Activated CD4-positive, CD25-positive, alpha-beta regulatory T cell treated with anti-CD3 and anti-CD28 coated beads, Interleukin-2, amount 50 U/mL, for 72 hours (primary cell): ENCODE measurements around the gene MRPL44.
A peak's percentile ranks its signal among the peaks of the same experiment; 100 is the strongest.
"Not testable (repeated sequence)": the region's sequence is repeated elsewhere in the genome, so short reads cannot be mapped to it uniquely, and the experiment has no call there.

Experiments
- DNase-seq: peaks from one replicate; pipeline ENCODE4 v3.0.0; 2021

MRPL44 gene

DNA sequence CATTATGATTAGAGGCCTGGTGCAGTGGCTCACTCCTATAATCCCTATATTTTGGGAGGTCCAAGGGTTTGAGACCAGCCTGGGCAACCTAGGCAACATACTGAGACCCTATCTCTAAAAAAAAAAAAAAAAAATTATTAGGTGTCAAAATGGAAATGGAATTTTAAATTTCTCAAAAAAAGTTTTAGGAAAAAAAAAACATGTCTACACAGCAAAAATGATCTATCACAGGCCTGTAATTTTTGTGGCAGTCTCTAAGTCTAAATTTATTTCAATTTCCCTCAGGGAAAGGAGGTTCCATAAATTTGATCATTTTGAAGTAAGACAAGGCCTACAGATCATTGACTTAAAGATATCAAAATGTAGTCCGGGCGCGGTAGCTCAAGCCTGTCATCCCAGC is 16.3 kb downstream of the MRPL44 start:
- DNase-seq = no peak

DNA sequence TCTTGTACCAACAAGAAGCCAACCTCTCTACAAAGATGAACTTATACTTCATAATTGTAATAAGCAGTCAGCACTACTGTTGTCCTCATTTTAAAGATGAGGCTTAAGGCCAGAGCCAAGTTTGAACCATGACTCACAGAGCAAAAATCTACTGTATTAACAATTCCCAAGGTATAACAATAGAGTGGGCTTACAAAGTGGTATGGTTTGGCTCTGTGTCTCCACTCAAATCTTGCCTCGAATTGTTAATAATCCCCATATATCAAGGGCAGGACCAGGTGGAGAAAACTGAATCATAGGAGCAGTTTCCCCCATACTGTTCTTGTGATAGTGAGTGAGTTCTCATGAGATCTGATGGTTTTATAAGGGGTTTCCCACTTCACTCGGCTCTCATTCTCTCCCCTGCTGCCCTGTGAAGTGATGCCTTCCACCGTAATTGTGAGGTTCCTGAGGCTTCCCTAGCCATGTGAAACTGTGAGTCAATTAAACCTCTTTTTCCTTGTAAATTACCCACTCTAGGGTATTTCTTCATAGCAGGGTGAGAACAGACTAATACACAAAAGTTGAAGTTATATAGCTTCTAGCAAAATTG is 19.5 kb downstream of the MRPL44 start:
- DNase-seq = no peak

DNA sequence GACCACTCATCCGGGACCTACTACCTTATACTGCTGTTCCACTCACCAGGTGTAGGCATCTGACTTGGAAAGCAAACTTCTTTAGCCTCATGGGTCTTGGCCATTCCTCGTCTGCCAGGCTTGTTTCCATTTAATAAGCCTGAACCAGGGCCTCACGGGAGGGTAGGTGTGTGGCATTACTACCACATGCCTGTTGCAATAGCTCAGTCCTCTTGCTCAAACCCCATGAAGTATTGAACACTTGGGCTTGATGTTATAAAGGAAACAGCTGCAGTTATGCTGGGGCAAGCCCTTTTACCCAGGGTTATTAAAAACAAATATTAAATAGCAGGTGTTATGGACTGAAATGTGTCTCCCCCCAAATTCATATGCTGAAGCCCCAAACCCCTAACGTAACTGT is 21.2 kb downstream of the MRPL44 start:
- no peak for DNase-seq

DNA sequence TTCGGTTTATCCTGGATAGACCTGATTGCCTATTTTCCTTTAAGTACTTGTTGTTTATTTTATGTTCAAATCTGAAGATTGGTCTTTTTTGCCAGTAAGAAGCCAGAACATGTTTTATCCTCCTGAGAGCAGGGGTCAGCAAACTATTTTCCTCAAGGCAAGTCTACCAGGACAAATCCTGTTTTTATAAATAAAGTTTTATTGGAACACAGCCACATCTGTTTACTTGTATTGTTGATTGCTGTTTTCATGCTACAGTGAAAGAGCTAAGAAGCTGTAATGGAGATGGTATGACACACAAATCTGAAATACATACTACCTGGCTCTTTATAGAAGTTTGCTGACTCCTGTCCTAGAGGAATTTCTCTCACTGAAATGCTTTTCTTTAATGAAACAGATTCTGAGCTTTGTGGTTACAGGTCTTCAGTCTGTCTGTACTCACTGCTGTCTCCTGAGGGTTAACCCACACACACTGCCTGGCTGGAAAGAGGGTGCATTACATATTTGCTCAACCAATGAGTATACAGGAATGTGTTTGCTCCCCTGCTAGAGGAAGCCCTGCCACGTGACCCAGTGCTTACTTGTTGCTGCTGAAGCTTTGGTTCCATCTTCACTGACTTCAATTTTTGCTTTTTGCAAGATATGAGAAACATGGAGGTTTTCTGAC is 22.6 kb downstream of the MRPL44 start:
- no peak for DNase-seq

GRCh38 chr2:223980397-223980735 is 23.1 kb downstream of the MRPL44 start:
- no peak for DNase-seq

DNA sequence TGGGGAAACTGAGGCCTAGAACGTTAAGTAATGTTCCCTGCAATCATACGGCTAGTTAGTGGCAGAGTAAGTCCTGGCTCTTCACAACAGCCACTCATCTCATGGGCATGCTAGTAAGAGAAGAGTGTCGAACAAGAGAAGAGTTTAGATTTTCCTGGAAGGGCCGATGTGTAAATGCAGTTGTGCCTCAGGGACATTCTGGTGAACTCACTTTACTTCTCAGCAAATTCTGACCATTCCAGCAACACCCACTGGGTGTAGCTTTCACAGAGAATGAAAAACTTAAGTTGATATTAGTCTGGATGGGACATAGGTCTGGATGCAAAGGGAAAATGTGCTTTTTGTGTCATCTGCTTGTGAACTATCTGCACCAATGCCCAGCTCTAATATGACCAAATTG is 23.5 kb downstream of the MRPL44 start:
- DNase-seq = no peak

DNA sequence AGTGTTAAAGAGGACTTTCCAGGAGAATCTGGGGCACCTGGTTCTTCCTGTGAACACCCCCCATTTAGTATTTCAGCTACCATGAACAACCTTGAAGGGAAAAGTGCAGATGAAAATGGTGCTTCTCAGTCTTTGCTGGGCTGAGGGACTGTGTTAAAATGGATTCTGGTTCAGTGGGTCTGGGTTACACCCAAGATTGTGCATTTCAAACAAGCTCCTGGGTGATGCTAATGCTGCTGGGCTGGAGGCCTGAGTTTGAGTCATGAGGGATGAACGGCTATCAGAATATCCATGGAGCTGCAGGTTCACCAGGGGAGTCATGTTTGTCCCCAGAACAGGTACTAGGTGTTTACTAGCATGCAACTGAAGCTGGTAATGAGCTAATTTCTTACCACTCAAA is 24.0 kb downstream of the MRPL44 start:
- no peak for DNase-seq

DNA sequence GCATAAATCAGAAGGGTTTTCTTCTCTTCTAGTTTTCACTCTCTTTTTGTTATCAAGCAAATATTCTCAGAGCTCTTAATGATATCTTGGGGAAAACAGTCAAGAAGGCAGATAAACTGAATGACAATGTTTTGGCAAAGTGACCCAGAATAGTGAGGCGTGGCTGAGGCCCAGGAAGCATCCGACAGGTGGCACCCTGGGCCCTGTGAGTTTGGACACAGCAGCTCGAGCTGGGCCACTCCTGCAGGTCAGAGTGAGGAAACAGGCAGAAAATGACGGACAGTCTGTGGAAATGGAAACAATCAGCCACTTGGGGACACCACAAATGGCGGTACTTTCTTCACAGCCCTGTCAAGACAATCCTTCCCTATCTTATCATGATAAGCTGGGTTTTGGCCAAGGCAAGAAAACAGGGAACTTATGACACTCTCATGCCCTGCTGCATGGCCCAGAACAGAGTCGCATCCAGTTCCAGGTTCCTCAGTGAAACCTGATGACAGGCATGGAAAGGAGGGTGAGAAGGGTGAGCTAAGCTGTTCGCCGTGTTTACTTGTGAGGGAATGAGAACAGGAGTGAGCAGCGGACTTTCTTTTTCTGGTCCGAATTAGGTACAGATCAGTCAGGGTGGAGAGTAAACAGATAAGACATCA is 32.1 kb downstream of the MRPL44 start:
- DNase-seq = no peak

DNA sequence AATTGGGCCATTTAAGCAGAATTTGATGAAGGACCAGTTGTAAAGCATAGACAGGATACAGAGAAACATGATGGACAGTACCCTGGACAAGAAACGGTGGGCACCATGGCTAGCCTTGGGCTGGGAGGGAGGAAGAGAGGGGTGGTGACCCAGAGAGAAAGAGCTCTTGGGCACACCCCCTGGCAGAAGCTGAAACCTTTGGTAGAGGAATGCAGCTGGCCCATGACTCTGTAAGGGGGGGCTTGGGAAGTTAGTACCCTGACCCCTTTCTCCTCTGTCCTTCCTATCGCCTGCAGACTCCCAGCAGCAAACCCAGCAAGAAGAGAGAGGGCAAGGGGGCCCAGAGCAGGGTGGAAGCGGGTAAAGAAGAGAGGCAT is 32.6 kb downstream of the MRPL44 start:
- DNase-seq = no peak

DNA sequence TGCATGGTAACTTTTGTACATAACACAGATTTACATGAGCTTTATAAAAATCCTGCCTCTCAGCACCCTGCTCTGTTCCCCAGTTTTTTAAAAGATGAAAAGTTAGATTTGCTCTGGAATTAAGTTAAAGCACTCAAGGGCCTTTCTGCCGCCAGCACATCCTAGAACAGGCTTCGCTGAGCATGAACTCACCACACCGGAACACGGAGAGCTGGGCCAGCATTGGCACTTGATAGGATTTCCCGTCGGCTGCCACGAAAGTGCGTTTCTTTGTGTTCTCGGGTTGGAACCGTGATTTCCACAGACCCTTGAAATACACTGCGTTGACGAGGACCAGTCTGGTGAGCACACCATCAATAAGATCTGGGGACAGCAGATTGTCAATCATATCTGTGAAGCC is 34.3 kb downstream of the MRPL44 start:
- DNase-seq = no peak

DNA sequence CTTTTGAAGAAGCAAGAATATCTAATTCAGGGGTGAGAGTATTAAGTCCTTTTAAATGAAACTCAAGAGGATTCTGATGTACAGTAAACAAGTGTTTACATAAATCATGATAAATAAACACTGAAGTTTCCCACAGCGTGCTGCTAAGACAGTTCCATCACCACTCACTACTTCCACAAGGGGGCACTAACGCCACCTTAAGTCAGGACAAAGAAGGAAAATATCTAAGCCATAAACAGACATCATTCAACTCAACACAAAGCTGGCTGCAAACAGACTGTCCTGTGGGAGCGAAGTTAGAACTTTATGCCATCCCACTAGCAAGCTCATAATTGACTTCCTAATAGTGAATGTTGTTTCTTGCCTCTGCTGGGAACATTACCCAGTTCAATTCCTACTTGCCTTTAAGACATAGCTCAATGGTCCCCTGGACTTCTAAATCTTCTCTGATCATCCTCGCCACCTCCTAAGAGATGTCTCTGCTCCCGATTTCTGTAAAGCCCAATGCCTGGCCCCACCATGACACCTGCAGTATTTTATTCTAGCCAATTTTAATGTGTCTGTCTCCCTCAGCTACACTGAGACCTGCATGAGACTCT is 36.5 kb downstream of the MRPL44 start:
- peak; percentile 48 for DNase-seq

DNA sequence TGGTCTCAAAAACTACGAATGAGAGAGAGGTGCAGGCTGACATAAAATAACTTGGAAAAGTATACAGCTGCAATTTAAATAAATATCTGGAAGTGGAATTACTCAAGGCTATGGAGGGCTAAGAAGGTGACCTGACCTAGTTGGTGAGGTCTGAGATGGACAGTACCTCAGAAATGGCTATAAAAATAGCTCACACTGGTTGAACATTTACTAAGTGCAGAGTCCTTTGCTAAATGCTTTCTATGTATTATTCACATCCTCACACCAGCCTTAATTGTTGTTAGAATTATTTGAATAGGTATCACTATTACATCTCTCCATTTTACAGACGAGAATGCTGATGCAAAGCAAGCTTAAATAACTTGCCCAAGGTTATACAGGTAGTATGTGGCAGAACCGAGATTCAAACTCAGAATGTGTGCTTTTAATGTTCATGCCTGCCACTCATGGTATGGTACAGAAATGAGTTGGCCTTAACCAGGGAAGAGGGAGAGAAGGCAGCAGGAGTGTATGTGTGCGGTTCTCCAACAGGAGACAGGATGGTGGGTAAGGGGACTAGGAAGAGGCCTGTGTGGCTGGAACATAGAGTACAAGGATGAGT is 37.4 kb downstream of the MRPL44 start:
- DNase-seq = no peak

GRCh38 chr2:223995569-223995968 is 38.3 kb downstream of the MRPL44 start:
- DNase-seq = no peak

DNA sequence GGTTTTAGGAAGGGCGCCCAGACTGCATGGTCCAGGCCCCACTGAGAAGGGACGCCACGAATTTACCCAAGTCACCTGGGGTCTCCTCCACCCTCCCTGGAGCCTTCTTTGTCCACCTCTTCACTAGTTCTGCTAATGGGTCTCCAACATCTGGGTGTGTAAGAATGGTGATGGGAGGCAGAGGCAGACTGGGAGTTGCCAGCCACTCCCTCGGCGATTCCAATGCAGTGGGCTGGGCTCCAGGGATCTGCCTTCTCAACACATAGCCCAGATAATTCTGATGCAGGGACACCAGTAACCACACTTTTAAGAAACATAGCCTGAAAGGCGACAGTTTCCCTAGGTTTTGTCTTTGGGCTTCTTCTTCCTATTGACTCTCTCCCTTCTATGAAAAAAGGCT is 39.1 kb downstream of the MRPL44 start:
- DNase-seq = no peak

DNA sequence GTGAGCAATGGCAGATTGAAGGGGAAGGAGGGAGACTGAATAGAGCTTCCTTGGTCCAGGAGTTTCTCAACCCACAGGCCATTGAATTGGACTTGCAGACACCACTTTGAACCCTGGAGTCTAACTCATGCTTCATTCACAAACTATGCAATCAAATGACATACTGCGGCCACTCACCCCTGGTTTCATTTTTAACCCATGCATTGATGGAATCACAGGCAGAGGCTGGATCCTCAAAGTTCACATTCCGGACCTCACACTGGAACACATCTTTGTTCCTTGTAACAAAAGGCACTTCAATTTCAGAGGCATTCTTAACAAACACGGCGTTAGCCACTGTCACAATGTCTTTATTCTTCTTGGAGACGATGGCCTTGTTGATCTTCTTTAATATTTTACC is 40.7 kb downstream of the MRPL44 start:
- no peak for DNase-seq

GRCh38 chr2:223998948-223999347 is 41.7 kb downstream of the MRPL44 start:
- DNase-seq = no peak

DNA sequence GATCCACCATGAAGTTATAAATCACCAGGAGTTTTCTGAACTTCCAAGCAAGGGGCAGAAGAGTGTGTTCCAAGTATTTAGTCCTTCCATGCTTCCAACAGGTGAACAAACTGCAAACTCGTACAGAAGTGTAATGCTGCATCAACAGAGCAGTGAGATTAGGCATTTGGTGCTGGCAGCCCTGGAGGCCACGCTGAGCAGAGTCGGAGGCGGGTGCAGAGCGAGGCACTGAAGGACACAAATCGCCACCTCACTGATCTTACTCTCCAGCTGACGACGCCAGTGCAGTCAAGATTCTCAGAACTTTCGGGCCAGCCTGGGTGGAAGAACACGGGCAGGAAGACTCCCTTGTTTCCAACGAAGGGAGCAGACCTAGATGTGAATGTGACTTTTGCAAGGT is 42.6 kb downstream of the MRPL44 start:
- DNase-seq = no peak

DNA sequence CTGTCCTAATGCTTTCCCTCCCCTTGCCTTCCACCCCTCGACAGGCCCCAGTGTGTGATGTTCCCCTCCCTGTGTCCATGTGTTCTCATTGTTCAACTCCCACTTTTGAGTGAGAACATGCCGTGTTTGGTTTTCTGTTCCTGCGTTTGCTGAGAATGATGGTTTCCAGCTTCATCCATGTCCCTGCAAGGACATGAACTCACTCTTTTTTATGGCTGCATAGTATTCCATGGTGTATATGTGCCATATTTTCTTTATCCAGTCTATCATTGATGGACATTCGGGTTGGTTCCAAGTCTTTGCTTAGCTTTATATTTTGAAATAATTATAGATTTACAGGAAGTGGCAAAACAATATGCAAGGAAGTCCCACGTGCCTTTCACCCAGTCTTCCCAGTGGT is 43.4 kb downstream of the MRPL44 start:
- DNase-seq = not testable (repeated sequence)

GRCh38 chr2:224004105-224004695 is 46.9 kb downstream of the MRPL44 start:
- DNase-seq = no peak

DNA sequence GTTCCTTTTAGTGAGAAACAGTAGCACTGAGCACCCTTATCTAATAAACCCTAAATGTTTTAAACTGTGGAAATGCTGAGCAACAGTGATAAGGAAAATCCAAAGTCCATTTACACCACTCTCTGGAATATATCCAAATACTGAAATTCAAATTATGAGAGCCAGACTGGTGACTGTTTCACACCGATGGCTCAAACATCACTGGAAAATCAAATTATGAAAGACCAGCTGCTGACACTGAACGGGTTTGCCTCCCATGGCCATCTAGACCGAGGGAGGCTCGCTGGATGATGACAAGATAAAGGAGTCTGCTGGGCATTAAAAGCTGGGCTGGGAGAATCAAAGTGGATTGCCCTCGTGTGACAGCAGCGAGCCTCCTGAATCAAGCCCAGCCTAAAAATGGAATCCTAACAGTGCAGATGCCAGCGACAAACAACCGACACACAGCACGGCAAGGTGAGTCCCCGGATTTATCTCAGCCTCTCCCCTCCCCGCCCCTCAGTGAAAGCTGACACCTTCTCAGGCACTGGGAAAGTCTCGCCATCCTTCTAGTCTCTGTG is 51.5 kb downstream of the MRPL44 start:
- DNase-seq = no peak

DNA sequence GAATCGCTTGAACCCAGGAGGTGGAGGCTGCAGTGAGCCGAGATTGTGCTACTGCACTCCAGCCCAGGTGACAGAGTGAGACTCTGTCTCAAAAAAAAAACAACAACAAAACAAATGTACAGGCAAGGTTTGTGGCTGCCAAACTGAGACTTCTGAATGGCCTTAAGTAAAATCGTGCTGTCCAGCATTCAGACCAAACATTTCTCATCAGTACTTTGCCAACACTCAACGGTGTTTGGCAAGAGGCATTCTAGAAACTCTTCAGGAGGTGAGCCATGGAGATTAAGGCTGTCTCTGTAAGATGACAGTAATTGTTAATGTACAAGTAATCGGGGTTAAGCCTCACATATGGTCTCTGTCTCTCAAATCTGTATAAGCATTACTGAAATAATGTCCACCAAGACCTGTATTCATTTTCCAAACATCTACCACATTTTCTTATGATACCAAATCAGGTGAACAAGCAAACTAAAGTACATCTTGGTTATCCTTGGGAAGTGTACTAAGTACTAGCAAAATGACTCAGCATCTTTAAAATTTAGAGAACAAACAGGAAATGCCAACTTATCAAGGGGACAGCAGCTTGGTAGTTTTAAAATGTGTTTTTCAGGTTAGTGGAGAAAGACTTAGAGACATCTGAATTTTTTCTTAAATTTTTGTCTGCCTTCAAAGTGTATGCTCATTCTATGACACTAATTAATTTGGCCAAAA is 52.5 kb downstream of the MRPL44 start:
- no peak for DNase-seq

GRCh38 chr2:224011837-224012236 is 54.6 kb downstream of the MRPL44 start:
- no peak for DNase-seq

DNA sequence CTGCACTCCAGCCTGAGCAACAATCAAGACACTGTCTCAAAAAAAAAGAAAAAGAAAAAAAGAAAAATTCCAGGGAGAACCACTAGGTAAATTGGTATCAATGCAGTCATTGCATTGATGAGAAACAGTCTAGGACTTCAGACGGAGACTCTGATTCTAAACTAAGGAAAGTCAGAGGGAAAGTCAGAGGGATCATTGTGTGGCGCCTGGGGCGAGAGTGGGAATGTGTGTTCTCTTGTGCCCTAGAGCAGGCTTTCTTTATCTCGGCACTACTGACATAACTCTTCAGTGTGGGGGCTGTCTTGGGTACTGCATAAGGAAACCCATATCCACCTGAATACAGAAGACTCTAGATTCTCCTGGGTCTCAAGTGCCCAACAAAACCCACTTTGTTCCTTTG is 57.1 kb downstream of the MRPL44 start:
- no peak for DNase-seq
